HCT116 (cell line): ENCODE data around the gene CD72. TPM values are rescaled to one million over a fixed set of nuclear protein-coding genes. Genes with fewer than 3 reads are reported as not detected.

Experiments used
- ATAC-seq: fragments of 200-7000 bp; cut with Tn5 transposase; 2 replicates; pipeline ENCODE4 v1.9.1; 2020; ENCODE audit warnings: mild to moderate bottlenecking, moderate library complexity
- BruUV-seq: library from RNA; stranded (reverse); fragments of 400-500 nt; replicated peaks from 2 replicates; lab custom pipeline; 2021; lab: Mats Ljungman, UMichigan
- CTCF ChIA-PET: fragments of 300-600 bp; sonication (Branson Sonifier 250); formaldehyde crosslinking; loops from one replicate; lab custom pipeline; 2021; ENCODE audit warnings: antibody characterized with exemption; lab: Charles Lee
- POLR2A ChIA-PET: fragments of 300-600, 350-600 bp; sonication (Branson Sonifier 250); formaldehyde crosslinking; loops from one replicate; lab custom pipeline; 2021; ENCODE audit warnings: antibody characterized with exemption; lab: Charles Lee
- RAD21 ChIA-PET, 2 experiments: fragments of 300-600 bp; sonication (Branson Sonifier 250); formaldehyde crosslinking; loops; one replicate each; lab custom pipeline; 2023; ENCODE audit warnings: low total read pairs in 2 of 2; ENCODE audit not compliant: uncharacterized antibody in 2 of 2, unreplicated experiment in 2 of 2, low non-redundant PET in 1 of 2; lab: Charles Lee
- DNase-seq: peaks from one replicate; pipeline ENCODE4 v3.0.0-alpha.2; 2010; ENCODE audit warnings: low read depth, low spot score
- H2AFZ ChIP-seq: fragments of 200-600 bp; shearing (Covaris generic), sonication (generic); 2 replicates; pipeline ENCODE4 v1.6.1; 2017; ENCODE audit warnings: low read depth, mixed run types, mixed read lengths, antibody characterized with exemption, low read length; ENCODE audit not compliant: poor library complexity, severe bottlenecking
- H3K27ac ChIP-seq: 2 replicates; pipeline ENCODE4 v1.5.1; 2012; ENCODE audit warnings: low read depth, low read length
- H3K27me3 ChIP-seq: fragments of 200-600 bp; sonication (generic); 2 replicates; pipeline ENCODE4 v1.6.1; 2016; ENCODE audit warnings: mixed run types, low read length, mixed read lengths; ENCODE audit not compliant: insufficient read depth
- H3K36me3 ChIP-seq, 2 experiments: fragments of 200-500 bp in 1 of 2; fragments of 200-600 bp in 1 of 2; sonication (Bioruptor generic) in 1 of 2; sonication (generic) in 1 of 2; 2 replicates each; pipeline versions ENCODE4 v1.5.1 to v1.6.1; 2014 to 2016; ENCODE audit warnings: low read length in 2 of 2, inconsistent platforms in 1 of 2, mixed read lengths in 1 of 2, mixed run types in 1 of 2; ENCODE audit not compliant: insufficient read depth in 2 of 2, control insufficient read depth in 1 of 2
- H3K4me1 ChIP-seq, 2 experiments: fragments of 200-600 bp in 1 of 2; sonication (generic) in 1 of 2; 2 replicates each; pipeline versions ENCODE4 v1.5.1 to v1.6.1; 2012 to 2017; ENCODE audit warnings: low read length in 2 of 2, inconsistent platforms in 1 of 2, mild to moderate bottlenecking in 1 of 2, mixed read lengths in 1 of 2, mixed run types in 1 of 2, moderate library complexity in 1 of 2; ENCODE audit not compliant: insufficient read depth in 2 of 2, control insufficient read depth in 1 of 2
- H3K4me2 ChIP-seq: fragments of 200-600 bp; sonication (generic); 2 replicates; pipeline ENCODE4 v1.6.1; 2017; ENCODE audit warnings: mixed run types, low read length, mixed read lengths
- H3K4me3 ChIP-seq, 2 experiments: fragments of 200-600 bp in 1 of 2; sonication (generic) in 1 of 2; replicated peaks in 1 of 2; 2 replicates each; pipeline ENCODE4 v1.5.1; 2011 to 2016; ENCODE audit warnings: low read length in 2 of 2, control low read depth in 1 of 2, low read depth in 1 of 2, mild to moderate bottlenecking in 1 of 2, mixed read lengths in 1 of 2, mixed run types in 1 of 2
- H3K79me2 ChIP-seq: fragments of 200-600 bp; sonication (generic); 2 replicates; pipeline ENCODE4 v1.6.1; 2017; ENCODE audit warnings: mild to moderate bottlenecking, mixed run types, low read length, moderate library complexity, mixed read lengths; ENCODE audit not compliant: insufficient read depth
- H3K9ac ChIP-seq: fragments of 200-600 bp; sonication (generic); 2 replicates; pipeline ENCODE4 v1.6.1; 2016; ENCODE audit warnings: low read length, mixed read lengths
- H3K9me2 ChIP-seq: fragments of 200-600 bp; sonication (generic), shearing (Covaris generic); 2 replicates; pipeline ENCODE4 v1.6.1; 2017; ENCODE audit warnings: mixed run types, mild to moderate bottlenecking, moderate library complexity; ENCODE audit not compliant: insufficient read depth
- H3K9me3 ChIP-seq, 2 experiments: fragments of 200-500 bp in 1 of 2; fragments of 200-600 bp in 1 of 2; sonication (Bioruptor generic) in 1 of 2; sonication (generic) in 1 of 2; 2 replicates each; pipeline ENCODE4 v1.6.1; 2014 to 2017; ENCODE audit warnings: low read length in 2 of 2, mixed read lengths in 2 of 2, inconsistent platforms in 1 of 2, low read depth in 1 of 2, mild to moderate bottlenecking in 1 of 2, mixed run types in 1 of 2, moderate library complexity in 1 of 2; ENCODE audit not compliant: control insufficient read depth in 1 of 2, insufficient read depth in 1 of 2
- H4K20me1 ChIP-seq: fragments of 200-600 bp; sonication (generic), shearing (Covaris generic); 2 replicates; pipeline ENCODE4 v1.6.1; 2017; ENCODE audit warnings: mixed run types, mild to moderate bottlenecking, moderate library complexity; ENCODE audit not compliant: insufficient read depth
- ATF3 ChIP-seq: IDR thresholded peaks from 2 replicates; pipeline ENCODE4 v1.6.1; 2012
- CBX3 ChIP-seq: IDR thresholded peaks from 2 replicates; pipeline ENCODE4 v1.6.1; 2012; ENCODE audit warnings: low read depth
- CEBPB ChIP-seq: IDR thresholded peaks from 2 replicates; pipeline ENCODE4 v1.6.1; 2012; ENCODE audit warnings: low read depth
- EGR1 ChIP-seq: IDR thresholded peaks from 2 replicates; pipeline ENCODE4 v1.6.1; 2012; ENCODE audit warnings: low read depth
- ELF1 ChIP-seq: IDR thresholded peaks from 2 replicates; pipeline ENCODE4 v1.6.1; 2012; ENCODE audit warnings: low read depth, borderline replicate concordance
- EZH2phosphoT487 ChIP-seq: fragments of 200-600 bp; IDR thresholded peaks from 2 replicates; pipeline ENCODE4 v1.6.1; 2018; ENCODE audit warnings: antibody characterized with exemption, borderline replicate concordance
- JUND ChIP-seq: IDR thresholded peaks from 2 replicates; pipeline ENCODE4 v1.6.1; 2012
- POLR2A ChIP-seq: IDR thresholded peaks from 2 replicates; pipeline ENCODE4 v1.7.0; 2011; ENCODE audit warnings: borderline replicate concordance; ENCODE audit not compliant: insufficient read depth, insufficient read length; ENCODE audit errors: extremely low read depth
- POLR2AphosphoS5 ChIP-seq: IDR thresholded peaks from 2 replicates; pipeline ENCODE4 v1.6.1; 2011; ENCODE audit warnings: mild to moderate bottlenecking, low read depth, low read length, moderate library complexity
- SIN3A ChIP-seq: IDR thresholded peaks from 2 replicates; pipeline ENCODE4 v1.6.1; 2012; ENCODE audit warnings: low read depth
- SP1 ChIP-seq: IDR thresholded peaks from 2 replicates; pipeline ENCODE4 v1.6.1; 2012; ENCODE audit warnings: low read depth
- SRF ChIP-seq: IDR thresholded peaks from 2 replicates; pipeline ENCODE4 v1.6.1; 2012; ENCODE audit warnings: low read depth
- TCF7L2 ChIP-seq: IDR thresholded peaks from 2 replicates; pipeline ENCODE4 v1.7.0; 2011; ENCODE audit warnings: borderline replicate concordance, inconsistent platforms; ENCODE audit not compliant: insufficient read depth, insufficient read length; ENCODE audit errors: extremely low read depth
- YY1 ChIP-seq: IDR thresholded peaks from 2 replicates; pipeline ENCODE4 v1.6.1; 2011; ENCODE audit warnings: low read length, low read depth, moderate library complexity, mild to moderate bottlenecking; ENCODE audit not compliant: insufficient replicate concordance; ENCODE audit errors: extremely low read depth
- ZFX ChIP-seq: fragments of 450-650 bp; IDR thresholded peaks from 2 replicates; pipeline ENCODE4 v1.6.1; 2017
- ZNF274 ChIP-seq: fragments of 200-500 bp; sonication (Bioruptor generic); IDR thresholded peaks from 2 replicates; pipeline ENCODE4 v1.6.1; 2014; ENCODE audit warnings: mild to moderate bottlenecking, low read depth, low read length, inconsistent platforms
- intact Hi-C: fragments of 100-400 bp; cut with micrococcal nuclease; formaldehyde crosslinking; loops from 2 replicates; pipeline ENCODE4 v1.10.0; 2022
- total RNA-seq: library from RNA; stranded (reverse); gene quantifications from one replicate; pipeline ENCODE4 v1.2.1, GENCODE V29; 2021; ENCODE audit not compliant: unreplicated experiment
- TF ChIP-seq, protein P1 (sequence below), 3 experiments: fragments of 200-600 bp in 1 of 3; sonication (generic) in 1 of 3; IDR thresholded peaks in 2 of 3; conservative IDR thresholded peaks in 1 of 3; 2 replicates each; pipeline ENCODE4 v1.5.1; 2012 to 2017; ENCODE audit warnings: low read depth in 2 of 3, low read length in 2 of 3, antibody characterized with exemption in 1 of 3, borderline replicate concordance in 1 of 3, control low read depth in 1 of 3, mild to moderate bottlenecking in 1 of 3, mixed read lengths in 1 of 3, mixed run types in 1 of 3, moderate library complexity in 1 of 3; ENCODE audit not compliant: insufficient read depth in 1 of 3

CD72 gene
- total RNA-seq, 1 experiment from 2014 or later, result 1.6 TPM

GRCh38 chr9:35656831-35657545 is 38.8 kb upstream of the CD72 start:
- peak overlapping the region; percentile 79 for H3K4me2 ChIP-seq
- H3K27me3 ChIP-seq, result no peaks in the 10 kb centered on the region
- H3K9me3 ChIP-seq, result no peaks in the 10 kb centered on the region
- H3K27ac ChIP-seq, result peak overlapping the region; percentile 85; the same call in 1 of the 2 replicates
- H3K9me2 ChIP-seq, result no peaks in the 10 kb centered on the region
- no peaks in the 10 kb centered on the region; the same call in 1 of the 2 replicates for H3K79me2 ChIP-seq
- H4K20me1 ChIP-seq, result no peaks in the 10 kb centered on the region
- peak overlapping the region in 1 of 2 experiments; percentile 28; a peak in 1 of 4 replicates for H3K4me3 ChIP-seq
- H3K4me1 ChIP-seq, result peaks cover 10 to 40% of the 10 kb centered on the region in 2 experiments; a peak in 3 of 4 replicates
- ChIA-PET CTCF (interaction anchor here (0.7 to 2.6 kb wide), 6 partner anchors 10 to 79 kb away, joined by 3 to 12 read pairs (median 6); partner anchors contain the start of genes CREB3 and TLN1), POLR2A (interaction anchor here (0.8 to 2.9 kb wide), 4 partner anchors 9 to 75 kb away, joined by 3 to 11 read pairs (median 6); partner anchors contain the start of genes CREB3 and TLN1), RAD21 (interaction anchor here in 1 of 2 experiments (0.8 kb wide), 1 partner anchor 40 kb away, joined by 3 read pairs; no protein-coding TSS in a partner anchor)
- H3K36me3 ChIP-seq, result peaks cover 5 to 14% of the 10 kb centered on the region in 2 experiments; a peak in 2 of 4 replicates
- ATAC-seq (no peak), DNase-seq (no peak)
- TF ChIP-seq ZFX (no peak), EGR1 (no peak), SP1 (no peak), CEBPB (no peak), EZH2phosphoT487 (no peak), ELF1 (no peak), ZNF274 (no peak), POLR2A (no peak)
- peak overlapping the region; percentile 90 for H3K9ac ChIP-seq
- intact Hi-C loops, result loop anchor here (1.0 to 10.0 kb wide), 4 partner anchors 34 to 542 kb away; partner anchors contain the start of genes ATOSB, CREB3, TESK1 and TLN1
- peak overlapping the region; percentile 70 for H2AFZ ChIP-seq
- BruUV-seq, result no TSS peak

DNA sequence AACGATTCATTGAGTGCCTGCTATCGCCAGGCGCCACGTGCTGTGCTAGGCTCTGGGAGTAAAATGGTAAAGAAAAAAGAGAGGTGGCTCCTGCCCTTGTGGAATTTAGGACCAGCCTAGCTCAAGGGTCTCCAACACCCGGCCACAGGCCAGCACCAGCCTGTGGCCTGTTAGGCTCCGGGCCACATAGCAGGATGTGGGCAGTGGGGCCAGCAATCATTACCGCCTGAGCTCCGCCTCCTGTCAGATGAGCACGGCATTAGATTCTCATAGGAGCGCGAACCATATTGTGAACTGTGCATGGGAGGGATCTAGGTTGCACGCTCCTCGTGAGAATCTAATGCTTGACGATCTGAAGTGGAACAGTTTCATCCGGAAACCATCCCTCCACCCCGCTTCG is 38.1 kb upstream of the CD72 start:
- peaks cover 2 to 10% of the 10 kb centered on the region in 2 experiments; a peak in 2 of 4 replicates for H3K36me3 ChIP-seq
- TF ChIP-seq CBX3 (no peak), CEBPB (no peak), JUND (no peak), TCF7L2 (no peak), ZFX (no peak), ELF1 (no peak), ATF3 (no peak), EGR1 (no peak), SRF (no peak), YY1 (no peak), SP1 (no peak), POLR2AphosphoS5 (no peak), SIN3A (no peak), POLR2A (no peak)
- TF ChIP-seq, protein P1, sequence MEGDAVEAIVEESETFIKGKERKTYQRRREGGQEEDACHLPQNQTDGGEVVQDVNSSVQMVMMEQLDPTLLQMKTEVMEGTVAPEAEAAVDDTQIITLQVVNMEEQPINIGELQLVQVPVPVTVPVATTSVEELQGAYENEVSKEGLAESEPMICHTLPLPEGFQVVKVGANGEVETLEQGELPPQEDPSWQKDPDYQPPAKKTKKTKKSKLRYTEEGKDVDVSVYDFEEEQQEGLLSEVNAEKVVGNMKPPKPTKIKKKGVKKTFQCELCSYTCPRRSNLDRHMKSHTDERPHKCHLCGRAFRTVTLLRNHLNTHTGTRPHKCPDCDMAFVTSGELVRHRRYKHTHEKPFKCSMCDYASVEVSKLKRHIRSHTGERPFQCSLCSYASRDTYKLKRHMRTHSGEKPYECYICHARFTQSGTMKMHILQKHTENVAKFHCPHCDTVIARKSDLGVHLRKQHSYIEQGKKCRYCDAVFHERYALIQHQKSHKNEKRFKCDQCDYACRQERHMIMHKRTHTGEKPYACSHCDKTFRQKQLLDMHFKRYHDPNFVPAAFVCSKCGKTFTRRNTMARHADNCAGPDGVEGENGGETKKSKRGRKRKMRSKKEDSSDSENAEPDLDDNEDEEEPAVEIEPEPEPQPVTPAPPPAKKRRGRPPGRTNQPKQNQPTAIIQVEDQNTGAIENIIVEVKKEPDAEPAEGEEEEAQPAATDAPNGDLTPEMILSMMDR (IDR thresholded peaks at IDR 0.05 in 2 of 3, conservative IDR thresholded peaks at IDR 0.05 in 1 of 3; ENCODE audit: borderline replicate concordance in 1 of 3, insufficient read depth in 1 of 3, low read depth in 2 of 3, low read length in 2 of 3), result no peak

More for the DNA sequence above, 38.1 kb upstream of the CD72 start:
- H3K9ac ChIP-seq, result no peak overlapping the region
- H3K79me2 ChIP-seq, result no peaks in the 10 kb centered on the region
- H2AFZ ChIP-seq, result no peak overlapping the region
- ChIA-PET RAD21 (no interaction called here), POLR2A (interaction anchor here (0.6 kb wide), 1 partner anchor 576 kb away, joined by 5 read pairs; the partner anchor contains the start of gene FANCG), CTCF (interaction anchor here (1.4 to 2.6 kb wide), 2 partner anchors 9 to 79 kb away, joined by 4 to 12 read pairs; no protein-coding TSS in a partner anchor)
- H3K4me2 ChIP-seq, result no peak overlapping the region
- H3K4me1 ChIP-seq, result peaks cover 10 to 39% of the 10 kb centered on the region in 2 experiments; a peak in 3 of 4 replicates
- intact Hi-C loops, result loop anchor here (2.0 to 10.0 kb wide), 3 partner anchors 34 to 542 kb away; partner anchors contain the start of genes ATOSB and TESK1
- H3K27me3 ChIP-seq, result no peaks in the 10 kb centered on the region
- ATAC-seq (no peak), DNase-seq (no peak)
- no peaks in the 10 kb centered on the region for H3K9me2 ChIP-seq
- no peaks in the 10 kb centered on the region for H4K20me1 ChIP-seq
- no peak overlapping the region for H3K4me3 ChIP-seq
- no peaks in the 10 kb centered on the region for H3K9me3 ChIP-seq
- no peak overlapping the region for H3K27ac ChIP-seq
- no TSS peak for BruUV-seq
